SK-N-SH (cell line): ENCODE data around the gene TMUB1.

Experiments
- EZH2phosphoT487 ChIP-seq: fragments of 200-600 bp; sonication (generic); IDR thresholded peaks from 2 replicates; pipeline ENCODE4 v1.6.1; 2017; ENCODE audit warnings: low read depth, mixed run types, mild to moderate bottlenecking, antibody characterized with exemption, moderate library complexity, borderline replicate concordance
- MAX ChIP-seq: IDR thresholded peaks from 2 replicates; pipeline ENCODE4 v1.4.0; 2012; ENCODE audit warnings: low read depth
- NFIC ChIP-seq: IDR thresholded peaks from 2 replicates; pipeline ENCODE4 v1.4.0; 2012; ENCODE audit warnings: borderline replicate concordance
- ZBTB33 ChIP-seq: IDR thresholded peaks from 2 replicates; pipeline ENCODE4 v1.4.0; 2012; ENCODE audit warnings: low read depth, borderline replicate concordance

GRCh38 chr7:151093748-151094147, 10.5 kb upstream of the TMUB1 start:
- TF ChIP-seq NFIC (no peak), ZBTB33 (no peak), MAX (no peak), EZH2phosphoT487 (no peak)
